ENCODE results near the gene SLC10A3.

Gene SLC10A3

DNA sequence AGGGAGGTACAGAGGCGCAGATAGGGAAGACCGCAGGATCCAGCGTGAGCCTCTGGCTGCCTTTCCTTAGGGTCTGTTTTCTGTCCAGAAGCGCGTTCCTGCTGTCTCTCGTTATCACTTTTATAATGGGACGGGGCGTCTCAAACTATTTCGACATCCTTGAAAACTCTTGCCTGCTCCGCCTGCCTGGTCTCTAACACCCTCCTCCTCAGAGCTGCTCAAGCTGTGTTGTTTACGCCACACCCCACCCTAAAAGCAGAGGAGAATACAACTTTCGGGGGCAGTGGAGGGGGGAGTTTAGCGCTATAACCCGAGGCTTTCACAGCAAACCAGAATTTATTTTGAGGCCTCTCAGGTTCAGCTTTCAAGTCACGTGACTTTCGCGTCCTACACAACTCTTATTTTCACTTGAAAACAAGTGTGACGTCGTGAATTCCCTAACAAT, 26.2 kb upstream of the SLC10A3 start:
- Histone ChIP-seq H3K9me3 (ENCODE audit: low read length) (no peaks in the 10 kb centered on the region), H4K20me1 (ENCODE audit: insufficient read depth, low read length) (no peaks in the 10 kb centered on the region), H3K27ac (ENCODE audit: low read depth, low read length, poor library complexity, severe bottlenecking) (peak overlapping the region; percentile 40)

DNA sequence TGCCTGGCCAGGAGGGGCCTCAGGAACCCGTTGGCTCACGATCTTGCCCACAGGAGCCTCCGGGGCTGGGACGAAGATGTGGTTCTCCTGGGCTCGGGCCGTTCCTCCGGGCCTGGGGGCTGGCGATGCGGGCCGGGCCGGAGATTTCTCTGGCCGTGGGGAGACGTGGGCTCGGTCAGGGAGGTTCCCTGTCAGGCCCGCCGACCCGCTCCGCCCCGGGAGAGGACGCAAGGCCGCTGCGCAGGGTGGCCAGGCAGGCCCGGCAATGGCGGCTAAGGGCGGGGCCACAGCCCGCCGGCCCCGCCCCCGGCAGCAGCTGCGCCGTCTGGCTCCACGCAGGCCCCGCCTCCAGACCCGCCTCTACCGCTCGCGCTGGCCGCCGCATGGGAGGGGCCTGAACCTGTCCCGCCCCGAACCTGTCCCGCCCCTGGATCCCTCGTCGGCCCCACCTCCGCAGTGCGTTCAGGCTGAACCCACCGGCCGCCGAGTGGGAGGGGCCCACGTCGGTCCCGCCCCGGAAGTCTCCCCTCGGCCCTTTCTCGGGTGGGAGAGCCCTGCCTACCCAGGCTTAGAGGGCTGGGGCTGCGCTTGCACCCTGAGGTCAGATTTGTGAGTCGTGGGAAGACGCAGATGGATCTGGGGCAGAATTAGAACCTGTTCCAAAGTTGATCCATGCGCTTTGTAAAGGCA, 25.7 kb upstream of the SLC10A3 start, which contains the start of gene FAM3A:
Gene FAM3A (minus strand): TSS at position 267 of the 690 bp plus-strand sequence. CDS start 460 bp downstream, outside the sequence.
- Histone ChIP-seq H3K9me3 (ENCODE audit: low read length) (no peaks in the 10 kb centered on the region), H3K79me2 (ENCODE audit: insufficient read depth, low read length) (no peaks in the 10 kb centered on the region)

More for the DNA sequence above, 26.2 kb upstream of the SLC10A3 start:
- H3K27me3 ChIP-seq (ENCODE audit: insufficient read depth, low read length): no peaks in the 10 kb centered on the region
- peak overlapping the region; percentile 90 for H3K9ac ChIP-seq (ENCODE audit: low read length)
- H3K4me2 ChIP-seq (ENCODE audit: low read length): peak overlapping the region; percentile 96
- H3K9me2 ChIP-seq (ENCODE audit: low read depth, low read length): no peaks in the 10 kb centered on the region
- peak overlapping the region; percentile 78 for H3K4me3 ChIP-seq (ENCODE audit: low read depth, low read length, poor library complexity, severe bottlenecking)
- peaks cover 13% of the 10 kb centered on the region for H3K4me1 ChIP-seq (ENCODE audit: insufficient read depth, low read length, severe bottlenecking)
- no peaks in the 10 kb centered on the region for H3K79me2 ChIP-seq (ENCODE audit: insufficient read depth, low read length)
- no peaks in the 10 kb centered on the region for H3K36me3 ChIP-seq (ENCODE audit: insufficient read depth, low read length)
- no peak for TF ChIP-seq EZH2 (IDR thresholded peaks at IDR 0.05; ENCODE audit: borderline replicate concordance, low read length)
- TF ChIP-seq, protein P1, sequence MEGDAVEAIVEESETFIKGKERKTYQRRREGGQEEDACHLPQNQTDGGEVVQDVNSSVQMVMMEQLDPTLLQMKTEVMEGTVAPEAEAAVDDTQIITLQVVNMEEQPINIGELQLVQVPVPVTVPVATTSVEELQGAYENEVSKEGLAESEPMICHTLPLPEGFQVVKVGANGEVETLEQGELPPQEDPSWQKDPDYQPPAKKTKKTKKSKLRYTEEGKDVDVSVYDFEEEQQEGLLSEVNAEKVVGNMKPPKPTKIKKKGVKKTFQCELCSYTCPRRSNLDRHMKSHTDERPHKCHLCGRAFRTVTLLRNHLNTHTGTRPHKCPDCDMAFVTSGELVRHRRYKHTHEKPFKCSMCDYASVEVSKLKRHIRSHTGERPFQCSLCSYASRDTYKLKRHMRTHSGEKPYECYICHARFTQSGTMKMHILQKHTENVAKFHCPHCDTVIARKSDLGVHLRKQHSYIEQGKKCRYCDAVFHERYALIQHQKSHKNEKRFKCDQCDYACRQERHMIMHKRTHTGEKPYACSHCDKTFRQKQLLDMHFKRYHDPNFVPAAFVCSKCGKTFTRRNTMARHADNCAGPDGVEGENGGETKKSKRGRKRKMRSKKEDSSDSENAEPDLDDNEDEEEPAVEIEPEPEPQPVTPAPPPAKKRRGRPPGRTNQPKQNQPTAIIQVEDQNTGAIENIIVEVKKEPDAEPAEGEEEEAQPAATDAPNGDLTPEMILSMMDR (IDR thresholded peaks at IDR 0.05; ENCODE audit: low read length): no peak
- no peaks in the 10 kb centered on the region for H3F3A ChIP-seq (ENCODE audit: insufficient read depth, low read length)
- peak overlapping the region; percentile 75; the same call in 1 of the 2 replicates for H2AFZ ChIP-seq (ENCODE audit: low read length)

DNA sequence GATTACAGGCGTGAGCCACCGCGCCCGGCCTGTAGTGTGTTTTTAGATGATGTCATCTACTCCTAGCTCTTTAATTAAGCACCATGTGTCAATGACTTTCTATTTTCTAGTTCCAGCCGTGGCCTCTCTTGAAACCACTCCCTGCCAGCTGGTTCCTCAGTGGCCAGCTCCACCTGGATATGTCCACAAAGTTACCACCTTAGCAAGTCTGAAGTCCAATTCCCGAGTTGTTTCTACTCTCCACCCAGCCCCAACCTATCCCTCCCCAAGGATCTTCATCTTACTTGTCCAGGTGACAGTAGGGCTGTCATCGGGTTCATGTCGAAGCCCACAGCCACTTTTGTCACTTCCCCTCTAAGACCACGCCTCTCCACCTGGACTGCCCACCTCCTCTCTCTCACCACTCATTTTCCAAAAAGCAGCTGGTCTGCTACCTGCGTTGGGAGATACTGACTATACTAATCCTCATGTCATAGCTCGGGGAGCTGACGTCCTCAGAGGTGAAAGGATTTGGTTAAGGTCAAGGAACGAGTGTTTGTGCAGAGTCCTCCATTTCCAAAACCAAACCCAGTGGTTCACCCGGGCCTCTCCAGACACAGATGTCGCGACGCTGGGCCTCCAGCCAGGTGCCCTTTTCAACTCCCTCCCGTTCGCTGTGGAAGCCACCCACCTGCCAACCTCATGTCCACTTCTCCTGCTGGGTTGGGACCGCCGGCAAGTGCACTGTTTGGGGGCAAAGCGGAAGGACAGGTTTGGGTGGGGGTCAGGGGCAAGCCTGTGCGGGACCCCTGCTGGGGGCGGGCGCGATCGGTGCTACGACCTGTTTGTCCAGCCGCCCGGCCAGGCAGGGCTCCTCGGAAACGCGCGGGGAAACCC, 24.9 kb upstream of the SLC10A3 start:
- Histone ChIP-seq H3K4me3 (ENCODE audit: low read depth, low read length, poor library complexity, severe bottlenecking) (peak overlapping the region; percentile 78), H3K4me2 (ENCODE audit: low read length) (peak overlapping the region; percentile 96), H3K79me2 (ENCODE audit: insufficient read depth, low read length) (no peaks in the 10 kb centered on the region), H2AFZ (ENCODE audit: low read length) (no peak overlapping the region), H3K9me3 (ENCODE audit: low read length) (no peaks in the 10 kb centered on the region), H3K4me1 (ENCODE audit: insufficient read depth, low read length, severe bottlenecking) (peaks cover 13% of the 10 kb centered on the region), H3K27me3 (ENCODE audit: insufficient read depth, low read length) (no peaks in the 10 kb centered on the region), H3K9me2 (ENCODE audit: low read depth, low read length) (no peaks in the 10 kb centered on the region), H3F3A (ENCODE audit: insufficient read depth, low read length) (no peaks in the 10 kb centered on the region), H3K9ac (ENCODE audit: low read length) (peak overlapping the region; percentile 88), H4K20me1 (ENCODE audit: insufficient read depth, low read length) (no peaks in the 10 kb centered on the region), H3K27ac (ENCODE audit: low read depth, low read length, poor library complexity, severe bottlenecking) (peak overlapping the region; percentile 25), H3K36me3 (ENCODE audit: insufficient read depth, low read length) (no peaks in the 10 kb centered on the region)
- no peak for TF ChIP-seq EZH2 (IDR thresholded peaks at IDR 0.05; ENCODE audit: borderline replicate concordance, low read length)
- TF ChIP-seq, protein P1 (IDR thresholded peaks at IDR 0.05; ENCODE audit: low read length): no peak

More for the DNA sequence above, 25.7 kb upstream of the SLC10A3 start, which contains the start of gene FAM3A:
- H4K20me1 ChIP-seq (ENCODE audit: insufficient read depth, low read length): no peaks in the 10 kb centered on the region
- H3K36me3 ChIP-seq (ENCODE audit: insufficient read depth, low read length): no peaks in the 10 kb centered on the region
- H3K27me3 ChIP-seq (ENCODE audit: insufficient read depth, low read length): no peaks in the 10 kb centered on the region
- H3K9ac ChIP-seq (ENCODE audit: low read length): peak within 1 kb of the TSS; percentile 90
- peak within 1 kb of the TSS; percentile 96 for H3K4me2 ChIP-seq (ENCODE audit: low read length)
- H3K27ac ChIP-seq (ENCODE audit: low read depth, low read length, poor library complexity, severe bottlenecking): peak within 1 kb of the TSS; percentile 40
- H3K9me2 ChIP-seq (ENCODE audit: low read depth, low read length): no peaks in the 10 kb centered on the region
- H3K4me3 ChIP-seq (ENCODE audit: low read depth, low read length, poor library complexity, severe bottlenecking): peak within 1 kb of the TSS; percentile 78
- H3F3A ChIP-seq (ENCODE audit: insufficient read depth, low read length): no peaks in the 10 kb centered on the region
- peak within 1 kb of the TSS; percentile 75; the same call in 1 of the 2 replicates for H2AFZ ChIP-seq (ENCODE audit: low read length)
- TF ChIP-seq EZH2 (IDR thresholded peaks at IDR 0.05; ENCODE audit: borderline replicate concordance, low read length): no peak
- TF ChIP-seq, protein P1 (IDR thresholded peaks at IDR 0.05; ENCODE audit: low read length): no peak
- peaks cover 13% of the 10 kb centered on the region for H3K4me1 ChIP-seq (ENCODE audit: insufficient read depth, low read length, severe bottlenecking)

All from OCI-LY1 (cell line).